Fibroblast of lung (primary cell): ENCODE results near the gene SCN1A.

Experiments
- EZH2 ChIP-seq: IDR thresholded peaks from 2 replicates; pipeline ENCODE4 v1.5.1; 2012; ENCODE audit warnings: low read length, control low read depth, mild to moderate bottlenecking; ENCODE audit errors: missing control alignments
- TF ChIP-seq, protein P1 (sequence below), 2 donors: IDR thresholded peaks in 1 of 2; conservative IDR thresholded peaks in 1 of 2; 1 replicate in 1 of 2; 2 replicates in 1 of 2; pipeline ENCODE4 v1.5.1; 2011 to 2012; ENCODE audit warnings: low read length in 2 of 2, control low read depth in 1 of 2, inconsistent platforms in 1 of 2, low read depth in 1 of 2, mild to moderate bottlenecking in 1 of 2

DNA sequence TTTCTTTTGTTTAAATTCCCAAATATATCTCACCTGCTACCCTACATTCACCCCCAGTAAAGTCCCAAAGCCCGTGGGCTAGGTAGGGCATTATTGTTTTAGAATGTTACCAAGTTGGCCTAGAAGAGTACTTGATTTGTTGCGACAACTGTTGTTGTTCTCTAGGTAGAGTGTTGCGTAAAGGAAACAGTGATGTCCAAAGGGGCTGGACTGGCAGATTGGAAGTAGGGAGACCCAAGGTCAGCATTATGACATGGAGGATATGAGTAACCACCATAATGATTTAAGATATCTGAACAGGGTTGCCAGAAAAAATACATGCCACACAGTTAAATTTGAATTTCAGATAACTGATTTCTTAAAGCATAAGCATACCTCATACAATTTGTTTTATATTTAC lies 39.2 kb downstream of the SCN1A start:
- TF ChIP-seq, protein P1, sequence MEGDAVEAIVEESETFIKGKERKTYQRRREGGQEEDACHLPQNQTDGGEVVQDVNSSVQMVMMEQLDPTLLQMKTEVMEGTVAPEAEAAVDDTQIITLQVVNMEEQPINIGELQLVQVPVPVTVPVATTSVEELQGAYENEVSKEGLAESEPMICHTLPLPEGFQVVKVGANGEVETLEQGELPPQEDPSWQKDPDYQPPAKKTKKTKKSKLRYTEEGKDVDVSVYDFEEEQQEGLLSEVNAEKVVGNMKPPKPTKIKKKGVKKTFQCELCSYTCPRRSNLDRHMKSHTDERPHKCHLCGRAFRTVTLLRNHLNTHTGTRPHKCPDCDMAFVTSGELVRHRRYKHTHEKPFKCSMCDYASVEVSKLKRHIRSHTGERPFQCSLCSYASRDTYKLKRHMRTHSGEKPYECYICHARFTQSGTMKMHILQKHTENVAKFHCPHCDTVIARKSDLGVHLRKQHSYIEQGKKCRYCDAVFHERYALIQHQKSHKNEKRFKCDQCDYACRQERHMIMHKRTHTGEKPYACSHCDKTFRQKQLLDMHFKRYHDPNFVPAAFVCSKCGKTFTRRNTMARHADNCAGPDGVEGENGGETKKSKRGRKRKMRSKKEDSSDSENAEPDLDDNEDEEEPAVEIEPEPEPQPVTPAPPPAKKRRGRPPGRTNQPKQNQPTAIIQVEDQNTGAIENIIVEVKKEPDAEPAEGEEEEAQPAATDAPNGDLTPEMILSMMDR (conservative IDR thresholded peaks at IDR 0.05 in 1 of 2, IDR thresholded peaks at IDR 0.05 in 1 of 2; ENCODE audit: low read depth in 1 of 2, low read length in 2 of 2) = no peak
- TF ChIP-seq EZH2 = no peak
